GM21786 (cell line): ENCODE results near the gene ZNF460.

ENCODE experiments used
- ATAC-seq: cut with Tn5 transposase; IDR thresholded peaks from one replicate; pipeline ENCODE4 v1.9.1; 2021; ENCODE audit not compliant: unreplicated experiment

Gene ZNF460

GRCh38 chr19:57338877-57339276, 58.6 kb downstream of the ZNF460 start:
- ATAC-seq = no peak

- ATAC-seq = no peak
Measured at GRCh38 chr19:57342582-57342981, 62.3 kb downstream of the ZNF460 start.
